SH-SY5Y (cell line): Measurements from ENCODE around the gene BEST2.
A peak's percentile ranks its signal among the peaks of the same experiment; 100 is the strongest.

Source experiments
- GATA2 ChIP-seq: IDR thresholded peaks from 2 replicates; pipeline ENCODE4 v1.6.1; 2011; ENCODE audit warnings: mild to moderate bottlenecking, low read depth, low read length
- GATA3 ChIP-seq: IDR thresholded peaks from 2 replicates; pipeline ENCODE4 v1.6.1; 2011; ENCODE audit warnings: low read depth, mild to moderate bottlenecking, low read length, moderate library complexity

The BEST2 gene

GRCh38 chr19:12774588-12775555, 23.3 kb downstream of the BEST2 start, which contains the start of gene HOOK2:
Gene HOOK2 (minus strand): TSS chr19:12775552. CDS start chr19:12775449, 103 bp downstream.
- TF ChIP-seq GATA3 (no peak), GATA2 (no peak)

GRCh38 chr19:12777217-12778016, 25.8 kb downstream of the BEST2 start:
- TF ChIP-seq GATA2, result no peak

- 0 out of 2 replicates have a peak, but pooled peaks have one; percentile 12 for TF ChIP-seq GATA2
- no peak for TF ChIP-seq GATA3
These were observed 26.7 kb downstream of the BEST2 start for GRCh38 chr19:12778017-12778904.

- TF ChIP-seq GATA2, result no peak
- TF ChIP-seq GATA3, result no peak
These were observed 27.2 kb downstream of the BEST2 start for GRCh38 chr19:12778905-12779161.

GRCh38 chr19:12779162-12779993, 27.8 kb downstream of the BEST2 start:
- TF ChIP-seq GATA2 (no peak), GATA3 (no peak)

GRCh38 chr19:12782174-12782423, 30.5 kb downstream of the BEST2 start:
- TF ChIP-seq GATA2 (no peak), GATA3 (no peak)

- TF ChIP-seq GATA2, result no peak
- no peak for TF ChIP-seq GATA3
These were observed 31.1 kb downstream of the BEST2 start for GRCh38 chr19:12782424-12783290.

GRCh38 chr19:12783291-12783848, 31.8 kb downstream of the BEST2 start:
- TF ChIP-seq GATA3 (no peak), GATA2 (no peak)

GRCh38 chr19:12783849-12784393, 32.3 kb downstream of the BEST2 start:
- TF ChIP-seq GATA3 (no peak), GATA2 (no peak)

- TF ChIP-seq GATA3, result no peak
- peak; percentile 63 for TF ChIP-seq GATA2
These were observed 32.8 kb downstream of the BEST2 start for GRCh38 chr19:12784394-12784870.

GRCh38 chr19:12784871-12785430, 33.4 kb downstream of the BEST2 start:
- TF ChIP-seq GATA3, result no peak
- no peak for TF ChIP-seq GATA2
